H1 (cell line): ENCODE measurements around the gene EGFLAM. TPM values are rescaled to one million over a fixed set of nuclear protein-coding genes. Genes with fewer than 3 reads are reported as not detected.

Source experiments
- CTCF ChIA-PET: fragments of 300-600 bp; sonication (Branson Sonifier 250); formaldehyde crosslinking; loops from one replicate; lab custom pipeline; 2021; ENCODE audit not compliant: partially characterized antibody; lab: Charles Lee
- POLR2A ChIA-PET: fragments of 300-600 bp; sonication (Branson Sonifier 250); formaldehyde crosslinking; loops from one replicate; lab custom pipeline; 2021; ENCODE audit warnings: inconsistent platforms; ENCODE audit not compliant: partially characterized antibody; lab: Charles Lee
- DNase-seq, 2 experiments: peaks; one replicate each; pipeline versions ENCODE4 v3.0.0 to v3.0.0-alpha.2; 2010 to 2022; ENCODE audit warnings: low spot score in 2 of 2, low read depth in 1 of 2, mixed read lengths in 1 of 2
- FAIRE-seq: peaks from 2 replicates; lab custom pipeline; 2011; peaks lifted over from hg19 to GRCh38; lab: Jason Lieb, UNC
- H2AFZ ChIP-seq: 2 replicates; pipeline ENCODE4 v1.8.1; 2012; ENCODE audit warnings: low read length, inconsistent platforms
- H2AK5ac ChIP-seq: 2 replicates; pipeline ENCODE4 v1.6.1; 2013; ENCODE audit warnings: low read depth, low read length
- H2BK120ac ChIP-seq: replicated peaks from 2 replicates; pipeline ENCODE3; 2013; ENCODE audit warnings: low read depth, low read length, inconsistent platforms
- H2BK12ac ChIP-seq: 2 replicates; pipeline ENCODE4 v1.6.1; 2013; ENCODE audit warnings: low read depth, low read length
- H2BK15ac ChIP-seq: 2 replicates; pipeline ENCODE4 v1.6.1; 2013; ENCODE audit warnings: low read length
- H2BK20ac ChIP-seq: 2 replicates; pipeline ENCODE4 v1.6.1; 2013; ENCODE audit warnings: low read length
- H2BK5ac ChIP-seq: 2 replicates; pipeline ENCODE4 v1.6.1; 2013; ENCODE audit warnings: low read depth, low read length
- H3K14ac ChIP-seq: 2 replicates; pipeline ENCODE4 v1.6.1; 2013; ENCODE audit warnings: inconsistent platforms; ENCODE audit not compliant: insufficient read length
- H3K18ac ChIP-seq: 2 replicates; pipeline ENCODE4 v1.6.1; 2013; ENCODE audit warnings: low read length; ENCODE audit errors: extremely low read depth
- H3K23ac ChIP-seq: 2 replicates; pipeline ENCODE4 v1.6.1; 2013; ENCODE audit warnings: inconsistent platforms; ENCODE audit not compliant: insufficient read length
- H3K23me2 ChIP-seq: 2 replicates; pipeline ENCODE4 v1.6.1; 2013; ENCODE audit warnings: low read depth, low read length
- H3K27ac ChIP-seq: 2 replicates; pipeline ENCODE4 v1.6.1; 2011; ENCODE audit warnings: low read depth, low read length, inconsistent platforms
- H3K27me3 ChIP-seq, 4 experiments: replicated peaks in 1 of 4; 1 replicate in 1 of 4; 2 replicates in 3 of 4; pipeline versions ENCODE4 v1.6.1 to v1.8.1; 2011 to 2013; ENCODE audit warnings: low read length in 3 of 4, mild to moderate bottlenecking in 3 of 4, inconsistent platforms in 2 of 4, mixed read lengths in 2 of 4, moderate library complexity in 1 of 4; ENCODE audit not compliant: control insufficient read depth in 3 of 4, insufficient read depth in 3 of 4; ENCODE audit errors: extremely low read depth in 1 of 4
- H3K36me3 ChIP-seq, 4 experiments: 2 replicates each; pipeline versions ENCODE4 v1.6.1 to v1.8.1; 2011 to 2013; ENCODE audit warnings: mild to moderate bottlenecking in 4 of 4, low read length in 3 of 4, moderate library complexity in 2 of 4, control low read depth in 1 of 4, inconsistent platforms in 1 of 4; ENCODE audit not compliant: insufficient read depth in 4 of 4, control insufficient read depth in 2 of 4
- H3K4ac ChIP-seq: replicated peaks from 2 replicates; pipeline ENCODE3; 2013; ENCODE audit warnings: low read length, low read depth, mixed read lengths, inconsistent platforms; ENCODE audit not compliant: insufficient read length
- H3K4me1 ChIP-seq, 4 experiments: replicated peaks in 1 of 4; 1 replicate in 1 of 4; 2 replicates in 3 of 4; pipeline versions ENCODE4 v1.6.1 to v1.8.1; 2011 to 2013; ENCODE audit warnings: low read length in 3 of 4, inconsistent platforms in 2 of 4, mixed read lengths in 1 of 4; ENCODE audit not compliant: insufficient read depth in 4 of 4, control insufficient read depth in 3 of 4
- H3K4me2 ChIP-seq, 2 experiments: 2 replicates each; pipeline versions ENCODE4 v1.6.1 to v1.8.1; 2011 to 2013; ENCODE audit warnings: low read depth in 2 of 2, low read length in 2 of 2, control low read depth in 1 of 2, inconsistent platforms in 1 of 2, mild to moderate bottlenecking in 1 of 2; ENCODE audit not compliant: insufficient read depth in 1 of 2
- H3K4me3 ChIP-seq, 4 experiments: fragments of 200-600, 300-600 bp in 1 of 4; sonication (generic), shearing (Covaris generic), sonication (Bioruptor Twin) in 1 of 4; 2 replicates each; pipeline versions ENCODE4 v1.5.1 to v1.8.1; 2011 to 2016; ENCODE audit warnings: low read length in 4 of 4, low read depth in 3 of 4, control low read depth in 2 of 4, inconsistent platforms in 2 of 4, mild to moderate bottlenecking in 2 of 4, mixed read lengths in 1 of 4, moderate library complexity in 1 of 4; ENCODE audit not compliant: insufficient read depth in 2 of 4; ENCODE audit errors: extremely low read depth in 1 of 4
- H3K56ac ChIP-seq: replicated peaks from 2 replicates; pipeline ENCODE3; 2013; ENCODE audit warnings: low read depth, mild to moderate bottlenecking, mixed read lengths, low read length, inconsistent platforms; ENCODE audit not compliant: insufficient read length
- H3K79me1 ChIP-seq: 2 replicates; pipeline ENCODE4 v1.6.1; 2013; ENCODE audit warnings: low read depth, low read length, control low read depth
- H3K79me2 ChIP-seq, 2 experiments: 2 replicates each; pipeline versions ENCODE4 v1.6.1 to v1.8.1; 2012 to 2013; ENCODE audit warnings: low read length in 2 of 2, mild to moderate bottlenecking in 2 of 2, inconsistent platforms in 1 of 2; ENCODE audit not compliant: insufficient read depth in 2 of 2, control insufficient read depth in 1 of 2
- H3K9ac ChIP-seq, 4 experiments: replicated peaks in 1 of 4; 1 replicate in 1 of 4; 2 replicates in 3 of 4; pipeline versions ENCODE4 v1.6.1 to v1.8.1; 2011 to 2013; ENCODE audit warnings: low read depth in 3 of 4, low read length in 3 of 4, control low read depth in 2 of 4, mild to moderate bottlenecking in 2 of 4, moderate library complexity in 2 of 4, inconsistent platforms in 1 of 4; ENCODE audit errors: extremely low read depth in 1 of 4
- H3K9me3 ChIP-seq, 2 experiments: 2 replicates each; pipeline versions ENCODE4 v1.6.1 to v1.8.1; 2012 to 2013; ENCODE audit warnings: mild to moderate bottlenecking in 2 of 2, moderate library complexity in 2 of 2, control low read depth in 1 of 2, inconsistent platforms in 1 of 2, low read depth in 1 of 2, low read length in 1 of 2, mixed read lengths in 1 of 2; ENCODE audit not compliant: insufficient read depth in 2 of 2
- H4K20me1 ChIP-seq, 2 experiments: replicated peaks in 1 of 2; 2 replicates each; pipeline versions ENCODE3 to v1.8.1; 2011 to 2013; ENCODE audit warnings: inconsistent platforms in 2 of 2, low read length in 2 of 2, mild to moderate bottlenecking in 1 of 2; ENCODE audit not compliant: insufficient read depth in 2 of 2, control insufficient read depth in 1 of 2
- H4K5ac ChIP-seq: 2 replicates; pipeline ENCODE4 v1.6.1; 2013; ENCODE audit warnings: low read length, low read depth, mixed read lengths, inconsistent platforms; ENCODE audit not compliant: insufficient read length
- H4K8ac ChIP-seq: 2 replicates; pipeline ENCODE4 v1.8.0; 2013; ENCODE audit warnings: mild to moderate bottlenecking, moderate library complexity, low read length, inconsistent platforms; ENCODE audit not compliant: insufficient read depth; ENCODE audit errors: extremely low read depth
- H4K91ac ChIP-seq: replicated peaks from 2 replicates; pipeline ENCODE3; 2013; ENCODE audit warnings: low read length, mixed read lengths, inconsistent platforms; ENCODE audit not compliant: insufficient read length
- ASH2L ChIP-seq: fragments of 200-600, 300-600 bp; sonication (generic); IDR thresholded peaks from one replicate; pipeline ENCODE4 v1.7.1; 2017; ENCODE audit warnings: low read length
- ATF2 ChIP-seq: IDR thresholded peaks from 2 replicates; pipeline ENCODE4 v1.6.1; 2012; ENCODE audit warnings: low read length, inconsistent platforms
- CHD2 ChIP-seq: IDR thresholded peaks from 2 replicates; pipeline ENCODE4 v1.6.1; 2012; ENCODE audit warnings: low read length, improper control_type of control experiment
- CREB1 ChIP-seq: IDR thresholded peaks from 2 replicates; pipeline ENCODE4 v1.6.1; 2012; ENCODE audit warnings: inconsistent platforms
- EGR1 ChIP-seq: IDR thresholded peaks from 2 replicates; pipeline ENCODE4 v1.6.1; 2011; ENCODE audit warnings: low read depth, low read length, borderline replicate concordance
- GTF2F1 ChIP-seq: IDR thresholded peaks from 2 replicates; pipeline ENCODE4 v1.6.1; 2012; ENCODE audit warnings: low read depth, low read length, improper control_type of control experiment, borderline replicate concordance
- HDAC6 ChIP-seq: IDR thresholded peaks from one replicate; pipeline ENCODE4 v1.7.1; 2012; ENCODE audit warnings: low read depth, mild to moderate bottlenecking, inconsistent platforms, low read length, moderate library complexity
- KDM1A ChIP-seq: fragments of 200-600, 300-600 bp; sonication (generic); IDR thresholded peaks from 2 replicates; pipeline ENCODE4 v1.7.1; 2016; ENCODE audit warnings: mild to moderate bottlenecking, low read length, borderline replicate concordance
- POLR2AphosphoS5 ChIP-seq: IDR thresholded peaks from 2 replicates; pipeline ENCODE4 v1.6.1; 2011; ENCODE audit warnings: low read depth, low read length
- RBBP5 ChIP-seq: IDR thresholded peaks from 2 replicates; pipeline ENCODE4 v1.7.1; 2012; ENCODE audit warnings: low read depth, mild to moderate bottlenecking, inconsistent platforms, low read length, moderate library complexity, borderline replicate concordance
- SP4 ChIP-seq: IDR thresholded peaks from 2 replicates; pipeline ENCODE4 v1.6.1; 2012; ENCODE audit warnings: low read length, inconsistent platforms
- USF2 ChIP-seq: IDR thresholded peaks from 2 replicates; pipeline ENCODE4 v1.6.1; 2011; ENCODE audit warnings: low read length, improper control_type of control experiment
- ZNF274 ChIP-seq: IDR thresholded peaks from 2 replicates; pipeline ENCODE4 v1.7.0; 2012; ENCODE audit warnings: low read length, borderline replicate concordance; ENCODE audit errors: extremely low read depth
- WGBS, 2 experiments: shearing (Covaris generic) in 1 of 2; methylation state at CpG; one replicate each; pipeline versions ENCODE4 v1.1.6 to v1.1.7; 2013 to 2015; ENCODE audit warnings: low lambda C conversion rate in 2 of 2, mixed read lengths in 2 of 2, inconsistent platforms in 1 of 2, low coverage in 1 of 2, missing lambda C conversion rate in 1 of 2; ENCODE audit not compliant: insufficient replicate concordance in 2 of 2, insufficient coverage in 1 of 2, insufficient read length in 1 of 2; ENCODE audit errors: extremely low coverage in 1 of 2, missing lambda C conversion rate in 1 of 2; 5-methylcytosine and 5-hydroxymethylcytosine counted together
- polyA plus RNA-seq, 7 experiments: library from polyadenylated mRNA; depleted of rRNA in 3 of 7; stranded (reverse) in 5 of 7; unstranded in 2 of 7; fragments of >200 nt in 5 of 7; fragments of 200-250 nt in 2 of 7; gene quantifications; 1 replicate in 5 of 7; 2 replicates in 1 of 7; 4 replicates in 1 of 7; pipeline versions ENCODE4 v1.2.1 to v1.2.3, GENCODE V29; 2011 to 2013; ENCODE audit warnings: missing spikeins in 2 of 7, mixed read lengths in 2 of 7
- total RNA-seq: library from RNA; stranded (reverse); fragmentation: NEBNext Ultra II Directional; extraction: Animal tissue kit (Norgen Biotek cat#: 25700); gene quantifications from 2 replicates; pipeline ENCODE4 v1.2.1, GENCODE V29; 2021

EGFLAM gene
- total and polyA plus RNA-seq, 2 of the 8 experiments (the other 6 are each of a cell fraction or from before 2014, with no cell fraction given) = 0.20 to 0.24 TPM

DNA sequence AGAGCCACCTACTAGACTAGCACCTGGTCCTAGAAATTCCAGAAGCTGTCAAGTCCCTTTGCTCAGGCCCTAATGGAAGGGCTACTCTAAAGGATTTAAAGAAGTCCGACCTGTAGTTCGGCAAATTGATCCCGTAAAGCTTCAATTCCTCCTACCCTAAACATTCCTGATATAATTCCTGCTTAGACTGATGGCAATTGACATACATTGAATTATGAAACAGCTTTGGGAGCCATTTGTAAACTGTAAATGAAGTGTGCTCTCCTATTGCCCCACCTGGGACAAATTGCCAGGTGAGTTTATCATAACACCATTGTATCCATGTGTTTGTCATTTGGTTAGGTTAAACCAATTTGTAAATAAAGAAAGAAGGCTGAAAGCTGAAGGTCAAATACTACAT is 104.4 kb downstream of the EGFLAM start:
- Histone ChIP-seq H4K91ac (no peak overlapping the region), H3K56ac (no peak overlapping the region), H3K79me1 (no peaks in the 10 kb centered on the region), H3K27me3 (no peaks in the 10 kb centered on the region), H3K79me2 (no peaks in the 10 kb centered on the region), H3K23ac (no peak overlapping the region), H3K9ac (no peak overlapping the region), H2AFZ (no peak overlapping the region), H2AK5ac (no peak overlapping the region), H2BK5ac (no peak overlapping the region), H3K4ac (no peak overlapping the region), H3K36me3 (no peaks in the 10 kb centered on the region), H3K14ac (no peak overlapping the region), H4K5ac (no peak overlapping the region), H2BK12ac (no peak overlapping the region), H3K23me2 (no peaks in the 10 kb centered on the region), H3K18ac (no peak overlapping the region), H3K4me2 (no peak overlapping the region), H2BK20ac (no peak overlapping the region), H3K4me3 (no peak overlapping the region), H3K4me1 (no peaks in the 10 kb centered on the region), H4K20me1 (no peaks in the 10 kb centered on the region), H4K8ac (no peak overlapping the region), H2BK120ac (no peak overlapping the region), H3K27ac (no peak overlapping the region), H2BK15ac (no peak overlapping the region), H3K9me3 (no peaks in the 10 kb centered on the region)
- POLR2A ChIA-PET = no interaction called here
- CTCF ChIA-PET = interaction anchor here (0.7 kb wide), 1 partner anchor 22 kb away, joined by 3 read pairs; no protein-coding TSS in a partner anchor
- DNase-seq (no peak), FAIRE-seq (no peak)
- WGBS, 2 experiments = 93% methylated on average over 3 of the region's 3 CpGs; no CpG with 5 or more reads in 1 of the 2 experiments
- TF ChIP-seq EGR1 (no peak), KDM1A (no peak), CHD2 (no peak), SP4 (no peak), GTF2F1 (no peak), HDAC6 (no peak), ASH2L (no peak), RBBP5 (no peak), ZNF274 (no peak), POLR2AphosphoS5 (no peak), USF2 (no peak), ATF2 (no peak), CREB1 (no peak)
